ENCODE data around the gene POTEM.
"Not testable (repeated sequence)": the region's sequence is repeated elsewhere in the genome, so short reads cannot be mapped to it uniquely, and the experiment has no call there.

The POTEM gene

GRCh38 chr14:19038060-19038664, 70.9 kb downstream of the POTEM start:
- not testable (repeated sequence) for DNase-seq (ENCODE audit: low read depth)

- not testable (repeated sequence) for DNase-seq (ENCODE audit: low read depth)
Observed at GRCh38 chr14:19038785-19039184, 71.6 kb downstream of the POTEM start.

GRCh38 chr14:19043384-19043783, 76.2 kb downstream of the POTEM start:
- DNase-seq (ENCODE audit: low read depth) = not testable (repeated sequence)

All from HS-5 (cell line).